HG02588 (cell line): ENCODE results near the gene PHAF1.

Experiments
- ATAC-seq: cut with Tn5 transposase; IDR thresholded peaks from one replicate; pipeline ENCODE4 v1.9.1; 2021; ENCODE audit warnings: mild to moderate bottlenecking, moderate library complexity; ENCODE audit not compliant: unreplicated experiment

Gene PHAF1

DNA sequence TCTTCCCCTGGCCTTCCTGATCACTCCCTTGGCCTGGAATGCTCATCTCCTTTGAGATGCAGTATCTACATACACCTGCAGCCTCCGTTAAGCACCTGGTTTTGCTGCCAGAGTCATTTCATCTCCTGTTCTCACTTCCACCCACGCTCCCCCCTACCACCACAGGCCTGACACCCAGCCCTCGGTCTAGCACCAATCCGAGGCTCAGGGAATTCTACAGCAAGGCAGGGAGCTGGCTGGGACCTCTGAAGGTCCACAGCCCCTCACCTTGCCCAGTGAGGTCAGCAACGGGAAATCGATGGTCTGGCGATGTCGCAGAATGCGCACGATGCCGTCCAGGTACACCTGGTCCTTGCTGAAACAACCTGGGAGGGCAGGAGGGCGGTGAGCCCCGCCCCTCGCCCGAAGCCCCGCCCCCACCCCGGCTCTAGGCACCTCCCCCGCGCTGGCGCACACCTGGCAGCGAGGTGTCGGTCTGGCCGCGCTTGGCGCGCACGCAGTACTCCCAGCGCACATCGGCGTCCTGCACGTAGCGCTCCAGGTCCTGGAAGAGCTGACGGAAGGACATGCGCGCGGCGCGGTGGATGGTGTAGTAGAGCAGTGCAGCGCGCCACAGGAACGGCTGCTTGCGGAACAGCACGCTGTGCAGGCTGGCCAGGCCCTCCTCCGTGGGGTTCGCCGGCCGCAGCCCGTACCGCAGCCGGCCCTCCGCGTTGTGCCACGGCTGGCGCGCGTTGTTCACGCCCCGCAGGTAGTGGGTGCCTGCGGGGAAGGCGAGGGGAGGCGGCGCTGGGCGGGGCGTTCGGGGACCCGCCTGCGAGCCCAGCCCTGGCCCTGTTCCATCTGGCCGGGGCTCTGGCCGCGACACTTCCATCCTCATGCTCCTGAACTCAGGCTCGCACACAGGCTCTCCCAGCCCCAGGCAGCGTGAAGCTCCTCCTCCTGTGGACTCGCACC, 68.3 kb downstream of the PHAF1 start:
- no peak for ATAC-seq

DNA sequence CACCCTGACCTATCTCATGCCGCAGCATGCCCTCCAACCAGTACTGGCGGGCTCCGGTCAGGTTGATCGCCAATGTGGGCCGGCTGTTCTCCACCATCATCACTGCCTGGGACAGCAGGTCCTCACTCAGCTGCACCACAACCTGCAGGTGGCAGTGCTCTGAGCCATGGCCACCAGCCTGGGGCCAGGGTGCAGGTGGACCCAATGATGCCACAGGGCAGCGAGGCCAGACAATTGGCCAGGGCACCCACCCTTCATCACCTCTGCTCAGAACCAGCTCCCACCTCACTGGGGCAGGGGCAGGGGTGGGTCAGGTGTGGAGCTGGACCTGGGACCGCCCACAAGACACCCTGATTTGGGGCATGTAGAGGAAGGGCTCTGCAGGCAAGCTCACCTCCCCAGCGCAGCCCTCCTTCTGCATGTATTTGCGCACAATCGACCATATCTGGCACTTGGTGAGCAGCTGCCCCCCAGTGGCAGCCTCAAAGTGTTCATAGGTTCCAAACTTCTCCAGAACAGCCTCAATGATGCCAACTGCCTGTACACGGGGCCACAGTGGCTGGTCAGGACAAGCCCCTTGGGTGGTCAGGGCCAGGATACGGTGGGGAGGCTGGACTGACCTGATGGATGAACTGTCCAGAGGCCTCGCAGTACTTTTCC, 69.8 kb downstream of the PHAF1 start:
- no peak for ATAC-seq

DNA sequence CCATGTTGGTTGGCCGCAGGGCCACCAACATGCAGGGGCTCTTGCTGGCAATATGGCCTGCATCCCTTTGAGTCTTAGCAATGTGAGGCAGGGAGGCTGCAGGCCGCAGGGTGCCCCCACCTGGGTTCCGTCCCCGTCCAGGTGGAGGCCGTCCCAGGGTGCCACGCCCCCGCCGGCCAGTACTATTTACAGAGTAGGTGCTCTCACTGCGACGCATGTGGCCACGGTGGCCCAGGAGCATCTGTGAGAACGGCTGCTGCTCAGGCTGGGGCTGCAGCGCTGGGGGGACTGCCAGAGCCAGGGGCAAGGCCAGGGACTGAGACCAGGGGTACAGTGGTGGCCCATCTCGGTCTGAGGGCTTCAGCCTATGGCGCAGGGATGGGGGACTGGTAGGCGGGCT, 70.4 kb downstream of the PHAF1 start:
- no peak for ATAC-seq

DNA sequence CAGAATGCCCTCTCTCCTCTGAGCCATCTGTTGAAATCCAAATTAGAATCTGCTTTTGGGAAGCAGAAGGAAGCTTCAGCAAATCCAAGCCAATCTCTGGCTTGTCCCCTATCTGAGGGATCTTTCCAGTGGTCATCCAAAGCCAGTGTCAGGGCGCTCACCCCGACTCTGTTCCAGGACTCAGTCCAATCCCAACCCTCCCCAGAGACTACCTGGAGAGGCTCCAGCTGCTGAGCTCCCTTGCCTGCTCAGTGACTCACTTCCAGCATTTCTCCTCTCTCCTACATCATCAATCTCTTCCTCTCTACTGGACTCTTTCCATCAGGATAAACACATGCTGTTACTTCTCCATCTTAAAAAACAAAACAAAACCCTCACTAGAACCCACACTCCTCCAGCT, 71.6 kb downstream of the PHAF1 start:
- ATAC-seq, result no peak

DNA sequence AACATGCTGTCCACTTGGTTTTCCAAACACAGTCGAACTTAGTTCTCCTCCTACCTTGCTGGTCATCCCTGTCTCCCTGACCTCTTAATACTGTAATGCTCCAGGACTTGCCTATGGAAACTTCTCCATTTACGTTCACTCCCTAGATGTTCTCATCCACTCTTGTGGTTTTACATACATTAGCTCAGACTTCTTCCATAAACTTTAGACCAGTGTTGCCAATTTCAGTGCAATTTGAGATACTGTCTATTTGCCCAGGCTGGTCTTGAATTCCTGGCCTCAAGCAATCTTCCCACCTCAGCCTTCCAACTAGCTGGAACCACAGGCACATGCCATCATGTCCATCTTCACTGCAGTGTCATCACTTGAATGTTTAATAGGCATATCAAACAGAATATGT, 72.5 kb downstream of the PHAF1 start:
- ATAC-seq, result no peak

DNA sequence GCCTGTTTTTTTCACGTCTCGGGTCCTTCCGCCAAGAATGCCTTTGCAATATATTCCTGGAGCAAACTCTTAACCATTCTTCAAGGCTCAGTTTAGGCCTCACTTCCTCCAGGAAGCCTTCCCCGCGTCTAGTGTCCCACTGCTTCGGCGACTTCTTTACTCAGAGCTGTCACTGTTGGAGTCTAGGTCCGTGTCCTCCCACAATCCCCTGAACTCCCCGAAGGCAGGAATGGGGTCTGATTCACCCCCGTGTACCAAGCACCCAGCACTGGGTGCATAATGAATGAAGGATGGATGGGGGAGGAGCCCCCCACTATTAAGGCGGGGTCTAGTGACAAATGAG, 73.5 kb downstream of the PHAF1 start:
- ATAC-seq, result no peak

DNA sequence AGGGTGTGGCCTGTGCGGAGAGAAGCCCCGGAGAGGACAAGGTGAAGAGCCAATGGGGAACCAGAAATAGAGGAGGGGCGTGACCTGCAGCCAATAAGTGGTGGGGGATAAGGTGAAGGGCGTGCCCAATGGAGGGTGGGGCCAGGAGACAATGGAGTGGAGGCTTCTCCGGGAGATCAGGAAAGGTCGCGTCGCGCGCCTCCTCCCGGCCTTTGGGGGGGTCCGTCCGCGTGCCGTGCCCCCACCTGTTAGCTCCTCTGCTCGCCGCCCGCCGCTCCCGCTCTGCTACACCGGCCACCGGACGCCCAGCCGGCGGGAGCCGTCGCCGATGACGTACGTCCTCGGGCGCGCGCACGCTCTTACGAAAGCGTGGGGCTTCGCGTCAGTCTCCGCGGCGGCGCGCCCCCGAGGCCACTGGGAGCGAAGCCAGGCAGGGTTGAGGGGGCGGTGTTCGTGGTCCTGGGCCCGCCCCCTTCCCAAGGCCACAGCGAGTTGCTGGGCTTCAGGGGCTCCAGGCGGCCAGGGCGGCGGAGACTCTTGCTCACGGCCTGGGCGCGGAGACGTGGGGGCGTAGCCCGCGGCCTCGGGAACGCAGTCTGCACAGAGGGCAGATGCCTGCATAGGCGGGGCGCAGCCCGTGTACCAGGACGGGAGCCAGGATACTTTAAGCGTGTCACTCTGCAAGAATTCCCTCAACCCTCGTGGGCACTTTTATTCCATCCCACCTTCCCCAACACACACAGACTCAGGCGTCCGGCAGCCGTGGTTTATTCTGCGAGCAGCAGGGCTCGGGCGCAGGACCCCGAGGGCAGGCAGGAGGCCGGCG, 74.1 kb downstream of the PHAF1 start, which contains the start of gene MATCAP1:
Gene MATCAP1, minus strand, starts transcription at position 337 of the 826 bp plus-strand sequence. CDS start 3,353 bp downstream, outside the sequence.
- peak; percentile 90 for ATAC-seq

DNA sequence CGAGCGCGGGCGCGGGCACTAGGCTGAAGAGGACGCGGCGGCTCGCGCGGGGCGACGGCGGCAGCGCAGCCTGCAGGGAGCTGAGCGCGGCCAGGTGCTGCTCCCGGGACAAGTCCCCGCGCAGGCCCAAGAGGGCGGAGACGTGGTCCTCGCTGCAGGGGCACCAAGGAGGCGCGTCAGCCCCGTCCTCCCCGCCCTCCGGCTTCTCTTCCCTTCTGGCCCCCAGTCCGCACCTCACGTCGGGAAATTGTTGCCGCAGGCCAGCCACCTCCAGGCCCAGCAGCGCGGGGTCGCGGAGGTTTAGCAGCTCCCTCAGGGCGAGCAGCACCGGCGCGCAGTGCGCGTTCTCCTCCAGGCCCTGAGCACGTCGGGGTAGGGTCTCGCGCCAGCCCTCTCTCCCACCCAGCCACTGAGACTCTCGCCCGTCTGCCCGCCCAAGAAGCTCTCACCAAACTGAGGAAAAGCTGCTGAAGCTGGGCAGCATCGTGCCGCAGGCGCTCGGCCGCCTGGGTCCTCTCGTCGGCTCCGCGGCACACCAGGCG, 74.8 kb downstream of the PHAF1 start:
- peak; percentile 4 for ATAC-seq

DNA sequence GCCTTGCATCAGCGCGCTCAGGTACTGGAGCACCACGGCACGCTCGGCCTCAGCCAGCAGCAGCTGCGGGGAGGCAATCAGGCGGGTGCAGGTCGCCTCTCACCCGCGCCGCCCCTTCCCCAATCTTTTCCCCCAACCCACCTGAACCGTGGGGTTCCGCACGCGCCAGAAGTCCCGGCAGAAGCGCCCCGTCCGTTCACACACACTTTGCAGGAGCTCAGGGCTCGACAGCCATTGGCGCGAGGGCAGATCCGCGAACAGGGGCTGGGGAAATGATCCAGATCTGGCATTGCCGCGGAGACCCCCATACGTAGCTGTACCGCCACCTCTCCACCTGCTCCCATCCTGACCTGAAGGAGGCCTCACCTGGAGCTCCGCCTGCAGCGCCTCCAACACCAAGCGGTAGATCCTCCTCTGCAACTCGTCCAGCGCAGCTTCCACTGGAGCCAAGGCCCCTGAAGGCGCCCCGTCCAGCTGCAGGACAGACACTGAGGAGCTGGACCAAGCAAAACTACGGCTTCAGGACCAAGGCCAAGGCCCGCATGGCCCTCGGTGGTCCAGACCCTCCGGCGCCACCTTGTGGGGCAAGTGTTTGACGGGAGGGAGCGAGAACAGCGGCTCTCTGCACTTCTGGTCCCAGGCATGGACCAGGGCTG, 75.4 kb downstream of the PHAF1 start:
- no peak for ATAC-seq

DNA sequence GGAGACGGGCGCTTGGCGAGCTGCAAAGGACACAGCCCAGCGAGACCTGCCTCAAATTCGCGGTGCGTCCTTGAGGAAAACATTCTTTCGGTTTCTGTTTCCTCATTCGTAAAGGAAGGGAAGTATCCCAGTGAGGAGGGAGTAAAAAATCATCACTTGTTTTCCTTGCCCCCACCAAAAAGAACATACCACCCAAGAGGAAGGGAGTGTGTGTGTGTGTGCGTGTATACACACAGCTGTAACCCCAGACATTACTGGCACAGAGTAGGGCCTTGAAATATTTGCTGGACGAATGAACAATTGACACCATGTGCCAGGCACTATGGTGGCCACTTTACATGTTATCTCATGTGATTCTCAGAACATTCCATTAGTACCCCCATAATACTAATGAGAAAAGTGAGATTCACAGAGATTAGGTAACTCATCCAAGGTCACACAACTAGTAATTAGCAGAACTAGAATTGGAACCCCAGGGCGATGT, 76.0 kb downstream of the PHAF1 start:
- ATAC-seq, result no peak

DNA sequence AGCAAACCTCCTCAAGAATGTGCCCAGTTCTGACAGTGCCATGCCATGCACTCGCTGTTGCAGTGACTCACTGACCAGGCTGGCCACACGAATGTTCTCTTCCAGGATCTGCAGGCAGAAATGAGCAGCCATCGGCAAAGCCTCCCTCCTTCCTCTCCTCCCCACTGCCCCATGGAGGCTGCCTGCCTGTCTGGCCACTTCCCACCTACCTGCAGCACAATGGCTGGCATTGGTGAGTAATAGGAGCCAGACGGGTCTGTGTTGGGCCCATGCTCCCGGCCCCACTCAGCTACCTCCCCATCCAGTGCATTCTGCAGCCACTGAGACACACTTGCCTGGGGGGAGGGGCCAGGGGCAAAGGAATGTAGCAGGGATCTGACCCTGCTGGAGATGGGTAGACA, 76.8 kb downstream of the PHAF1 start:
- ATAC-seq, result no peak

DNA sequence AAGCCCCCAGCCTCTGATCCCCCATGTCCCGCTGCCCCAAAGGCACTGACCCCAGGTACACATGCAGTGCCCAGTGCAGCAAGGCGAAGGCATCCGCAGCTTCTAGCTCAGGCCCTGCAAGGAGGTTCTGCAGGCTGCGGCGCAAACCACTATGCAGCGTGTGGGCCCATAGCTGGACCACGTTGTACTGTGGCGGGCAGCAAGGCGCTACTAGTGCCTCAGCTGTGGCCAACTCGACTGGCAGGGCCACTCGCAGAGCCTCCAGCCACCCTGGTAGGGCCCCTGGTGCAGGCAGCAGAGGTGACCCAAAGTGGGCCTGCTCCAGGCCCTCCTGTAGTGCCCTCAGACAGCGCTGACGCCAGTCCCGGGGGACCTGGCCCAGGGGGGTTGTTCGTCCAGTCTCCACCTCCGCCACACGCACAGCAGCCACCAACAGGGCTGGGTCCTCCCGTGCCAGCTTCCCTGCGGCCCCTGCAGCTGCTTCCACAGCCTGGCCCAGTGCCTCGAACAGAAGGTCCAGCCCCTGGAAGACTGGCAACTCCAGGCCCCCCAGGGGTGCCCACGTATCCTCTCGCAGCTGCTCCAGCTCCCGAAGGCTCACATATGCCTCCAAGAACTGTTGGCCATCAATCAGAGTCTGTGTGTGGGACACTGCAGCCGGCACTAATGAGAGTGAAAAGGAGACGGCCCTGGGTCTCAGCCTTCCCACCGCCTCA, 77.6 kb downstream of the PHAF1 start:
- no peak for ATAC-seq

DNA sequence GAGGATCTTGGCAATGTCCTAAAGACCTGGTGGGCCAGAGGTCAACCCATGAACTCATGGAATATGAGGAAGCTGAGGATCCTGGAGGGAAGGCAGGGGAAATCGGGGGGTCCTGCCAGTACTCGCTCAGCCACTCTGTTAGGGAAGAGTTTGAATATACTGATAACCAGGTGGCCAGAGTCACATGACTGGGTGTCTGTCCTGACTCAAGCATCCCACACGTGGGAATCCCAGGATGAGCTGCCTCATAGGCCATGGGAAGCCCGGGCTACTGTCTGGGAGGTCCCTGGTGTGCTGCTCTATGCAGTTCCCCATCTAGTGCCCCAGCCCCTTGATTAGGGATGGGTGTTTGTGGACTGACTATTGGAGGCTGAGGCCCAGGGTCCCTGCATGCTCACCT, 78.6 kb downstream of the PHAF1 start:
- ATAC-seq, result no peak

DNA sequence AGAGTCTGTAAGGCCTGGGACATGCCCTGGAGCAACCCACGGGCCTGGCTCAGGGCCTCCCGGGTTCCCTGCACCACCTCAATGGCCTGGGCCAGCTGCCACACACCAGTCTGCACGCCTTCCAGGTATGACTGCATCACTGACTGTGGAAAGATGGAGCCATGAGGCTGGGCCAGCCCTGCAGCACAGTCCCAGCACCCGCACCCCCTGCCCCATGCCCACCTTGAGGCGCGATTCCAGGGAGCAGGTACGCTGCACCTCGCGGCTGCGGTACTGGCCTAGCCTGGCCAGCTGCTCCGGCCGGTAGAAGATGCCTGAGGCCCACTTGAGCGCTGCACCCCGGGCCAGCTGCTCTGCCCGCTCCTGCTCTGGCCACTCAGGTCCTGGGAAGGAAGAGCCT, 79.1 kb downstream of the PHAF1 start:
- ATAC-seq, result no peak

DNA sequence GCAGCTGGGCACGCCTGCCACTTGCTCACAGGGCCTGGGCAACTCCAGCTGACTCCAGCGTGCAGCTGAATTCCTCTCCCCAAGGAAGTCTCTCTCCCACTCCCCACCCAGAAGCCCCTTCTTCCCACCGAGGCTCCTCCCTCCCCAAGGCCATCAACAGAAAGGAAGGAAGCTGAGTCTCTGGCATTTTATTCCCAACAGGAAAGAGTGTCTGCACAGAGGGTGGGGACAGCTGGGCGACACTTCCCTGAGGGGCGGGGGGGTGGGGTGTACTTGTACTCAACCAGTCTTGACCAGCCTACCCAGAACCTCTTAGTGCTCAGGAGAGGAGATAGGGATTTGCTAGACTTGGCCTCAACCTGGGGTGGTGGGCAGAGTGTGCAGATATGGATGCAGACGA, 80.3 kb downstream of the PHAF1 start, which contains the start of gene EXOC3L1:
Gene EXOC3L1, minus strand, starts transcription at position 96 of the 400 bp plus-strand sequence. CDS start 460 bp downstream, outside the sequence.
- no peak for ATAC-seq

DNA sequence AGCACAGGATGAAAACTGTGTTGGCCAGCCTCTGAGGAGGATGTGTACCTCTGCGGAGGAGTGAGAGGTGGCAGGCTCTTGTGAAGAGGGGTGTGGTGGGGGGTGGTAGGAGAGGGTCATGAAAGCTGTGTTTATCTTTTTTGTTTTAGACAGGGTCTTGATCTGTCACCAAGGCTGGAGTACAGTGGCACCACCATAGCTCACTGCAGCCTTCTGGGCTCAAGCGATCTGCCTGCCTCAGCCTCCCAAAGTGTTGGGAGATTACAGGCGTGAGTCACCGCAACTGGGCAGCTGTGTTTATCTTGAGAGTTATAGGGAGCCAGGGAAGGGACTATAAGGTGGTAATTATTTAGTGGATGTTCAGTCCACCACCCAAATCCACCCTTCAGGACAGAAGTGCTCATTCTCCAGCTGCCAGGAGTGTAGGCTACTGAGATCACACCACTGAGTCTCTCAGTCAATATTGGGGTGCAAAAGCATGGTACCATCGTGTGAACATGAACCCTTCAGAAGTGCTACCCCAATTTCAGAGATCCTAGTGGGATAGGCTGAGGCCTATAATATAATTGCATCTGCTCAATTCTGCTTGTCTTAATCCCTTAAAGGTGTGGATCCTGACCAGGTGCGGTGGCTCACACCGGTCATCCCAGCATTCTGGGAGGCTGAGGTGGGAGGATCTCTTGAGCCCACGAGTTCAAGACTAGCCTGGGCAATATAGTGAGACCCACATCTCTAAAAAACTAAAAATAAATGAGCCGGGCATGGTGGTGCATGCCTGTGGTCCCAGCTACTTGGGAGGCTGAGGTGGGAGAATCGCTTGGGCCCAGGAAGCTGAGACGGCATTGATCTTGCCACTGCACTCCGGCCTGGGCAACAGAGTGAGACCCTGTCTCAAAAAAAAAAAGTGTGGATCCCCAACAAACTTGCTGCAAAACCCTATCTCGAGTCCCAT, 81.0 kb downstream of the PHAF1 start:
- ATAC-seq, result no peak

DNA sequence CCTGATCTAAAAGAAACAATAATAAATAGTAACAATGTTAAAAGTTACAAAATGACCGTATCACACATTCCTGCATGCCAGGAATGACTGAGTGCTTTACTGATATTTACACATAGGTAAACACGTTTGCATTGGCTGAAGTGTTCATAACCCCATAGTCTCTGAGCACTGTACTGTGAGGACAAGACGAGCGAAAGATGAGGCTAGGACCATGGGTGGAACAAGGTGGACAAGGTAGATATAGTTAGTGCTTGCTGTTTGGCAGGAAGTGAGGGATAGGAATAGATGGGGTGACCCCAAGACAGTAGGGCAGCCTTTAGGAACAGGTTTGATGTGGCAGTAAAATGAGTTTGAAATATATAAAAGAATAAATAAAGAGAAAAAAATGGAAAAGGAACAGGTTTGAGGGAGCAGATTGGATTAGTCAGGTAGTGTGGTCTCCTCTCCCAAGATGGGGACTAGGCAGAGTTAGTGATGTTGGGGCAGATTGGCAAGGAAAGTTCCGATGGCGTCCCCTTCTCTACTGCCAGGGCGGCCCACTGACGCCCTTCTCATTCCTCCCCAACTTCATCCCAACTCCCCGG, 81.8 kb downstream of the PHAF1 start:
- ATAC-seq, result no peak
